NCI-H345 (cell line): ENCODE measurements around the gene KRT77.

Source experiments
- DNase-seq: peaks from one replicate; lab custom pipeline; 2025; lab: John Stamatoyannopoulos, UW

Gene KRT77

DNA sequence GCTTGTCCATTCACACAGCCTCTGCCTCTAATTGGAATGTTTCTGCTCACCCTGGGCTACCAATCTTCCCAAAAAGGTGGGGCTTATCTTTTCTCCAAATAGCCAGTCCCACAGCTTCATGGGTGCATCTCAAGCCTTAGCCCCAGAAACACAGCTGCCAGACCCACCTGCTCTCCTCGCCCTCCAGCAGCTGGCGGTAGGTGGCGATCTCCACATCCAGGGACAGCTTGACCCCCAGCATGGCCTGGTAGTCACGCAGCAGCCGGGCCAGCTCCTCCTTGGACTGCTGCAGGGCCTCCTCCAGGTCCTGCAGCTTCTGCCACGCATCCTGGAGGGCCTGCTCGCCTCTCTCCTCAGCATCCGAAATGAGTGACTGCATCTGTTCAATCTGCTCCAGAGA, 11.1 kb downstream of the KRT77 start:
- no peak for DNase-seq

DNA sequence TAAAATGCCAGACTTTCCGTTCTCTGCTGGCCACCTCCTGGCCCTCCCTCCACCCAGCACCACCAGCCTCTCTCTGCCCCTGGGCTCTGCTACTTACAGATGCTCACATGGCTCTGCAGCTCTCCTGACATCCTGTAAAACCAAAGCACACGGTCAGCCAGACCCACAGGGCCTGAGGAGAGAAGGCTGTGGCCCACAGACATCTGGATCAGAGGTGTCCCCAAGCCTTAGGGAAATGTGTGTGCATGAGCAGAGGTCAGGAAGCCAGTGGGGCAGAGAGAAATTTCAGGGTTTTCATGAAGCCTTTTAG, 11.5 kb downstream of the KRT77 start:
- DNase-seq, result no peak

DNA sequence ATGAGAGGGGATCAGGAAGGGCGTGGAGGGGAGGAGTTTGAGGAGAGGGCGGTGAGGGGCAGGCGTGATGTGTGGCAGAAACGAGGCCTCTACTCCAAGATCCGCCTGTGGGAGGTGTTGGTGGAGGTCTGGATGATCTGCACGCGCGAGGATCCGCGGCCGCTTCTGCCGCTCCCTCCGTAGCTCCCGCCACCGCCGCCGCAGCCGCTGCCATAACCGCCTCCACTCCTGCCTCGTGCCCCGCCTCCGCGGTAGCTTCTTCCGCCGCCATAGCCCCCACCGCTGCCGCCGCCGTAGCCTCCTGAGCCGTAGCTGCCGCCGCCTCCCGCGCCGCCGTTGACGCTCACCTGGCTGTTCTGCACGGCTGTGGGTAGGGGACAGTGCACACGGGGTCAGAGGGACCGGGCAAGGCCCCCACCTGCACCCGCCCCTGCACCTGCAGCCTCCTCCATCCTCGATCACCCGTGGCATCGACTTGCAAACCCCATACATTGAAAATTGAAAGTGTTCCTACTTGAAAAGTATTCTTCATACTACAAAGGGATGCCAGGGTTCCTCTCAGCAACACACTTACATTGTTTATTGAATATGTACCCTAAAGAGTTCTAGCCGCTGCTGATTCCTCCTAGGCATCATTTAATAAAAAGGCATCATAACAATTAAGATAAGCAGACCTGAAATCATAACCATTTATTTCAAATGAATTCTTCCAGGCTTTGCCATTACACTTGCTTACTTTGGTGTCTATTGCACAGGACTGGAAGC, 12.1 kb downstream of the KRT77 start:
- peak; percentile 47 for DNase-seq

DNA sequence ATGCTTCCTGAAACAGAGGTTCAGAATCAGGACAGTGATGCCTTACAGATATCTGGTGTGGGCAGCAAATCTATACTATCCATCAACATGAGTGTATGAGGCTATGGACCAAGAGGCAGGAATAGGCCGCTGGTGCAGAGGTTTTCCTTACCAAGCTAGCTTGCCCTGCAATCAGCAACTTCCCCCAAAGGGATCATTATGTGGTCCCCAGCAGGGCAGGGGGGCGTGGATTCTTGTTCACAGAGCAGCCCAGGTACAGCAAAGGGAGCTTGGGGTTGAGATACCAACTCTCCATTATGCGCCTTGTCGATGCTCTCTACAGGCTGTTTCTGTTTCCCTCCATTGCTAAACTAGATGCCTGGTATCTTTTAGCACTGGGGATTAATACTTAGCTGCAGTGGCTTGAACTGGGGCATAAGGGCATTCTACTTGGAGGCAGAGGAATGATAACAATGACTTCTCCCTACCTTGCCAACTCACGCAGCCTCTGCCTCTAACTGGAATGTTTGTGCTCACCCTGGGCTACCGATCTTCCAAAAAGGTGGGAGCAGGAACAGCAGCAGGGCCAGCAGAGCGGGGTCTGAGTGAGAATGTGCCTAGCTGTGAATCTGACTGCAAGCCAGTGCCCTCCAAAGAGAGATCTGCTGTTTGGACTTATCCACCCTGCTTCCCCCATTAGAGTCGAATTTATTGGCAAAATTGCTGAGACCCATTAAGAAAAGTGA, 12.8 kb downstream of the KRT77 start:
- DNase-seq, result no peak

DNA sequence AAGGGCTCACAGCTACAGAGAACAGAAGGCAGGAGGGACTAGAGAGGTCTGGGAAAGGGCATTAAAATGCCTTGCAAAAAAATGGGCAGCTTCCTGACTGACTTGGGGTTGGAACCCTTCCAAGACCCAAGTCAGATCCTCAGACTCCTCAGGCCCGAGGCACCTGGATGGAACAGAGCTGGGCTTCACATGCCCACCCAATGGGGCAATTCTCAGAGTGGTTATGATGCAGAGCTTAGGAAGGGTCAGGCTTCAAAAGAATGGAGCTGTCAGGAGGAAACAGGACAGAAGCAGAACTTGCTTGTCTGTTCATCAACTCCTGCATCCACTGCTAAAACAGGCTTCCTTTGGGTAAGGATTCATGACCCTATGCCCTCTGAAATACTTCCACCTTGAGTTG, 13.4 kb downstream of the KRT77 start:
- DNase-seq, result no peak

DNA sequence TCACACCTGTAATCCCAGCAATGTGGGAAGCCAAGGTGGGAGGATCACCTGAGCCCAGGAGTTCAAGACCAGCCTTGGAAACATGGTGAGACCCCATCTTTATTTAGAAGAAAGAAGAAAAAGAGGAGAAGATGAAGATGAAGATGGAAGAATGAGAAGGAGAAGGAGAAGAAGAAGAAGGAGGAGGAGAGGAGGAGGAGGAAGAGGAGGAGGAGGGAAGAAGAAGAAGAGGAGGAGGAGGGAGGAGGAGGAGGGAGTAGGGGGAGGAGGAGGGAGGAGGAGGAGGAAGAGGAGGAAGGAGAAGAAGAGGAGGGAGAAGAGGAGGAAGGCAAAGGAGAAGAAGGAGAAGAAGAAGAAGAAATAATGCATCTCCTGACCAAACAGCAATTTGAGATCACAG, 14.1 kb downstream of the KRT77 start:
- no peak for DNase-seq

DNA sequence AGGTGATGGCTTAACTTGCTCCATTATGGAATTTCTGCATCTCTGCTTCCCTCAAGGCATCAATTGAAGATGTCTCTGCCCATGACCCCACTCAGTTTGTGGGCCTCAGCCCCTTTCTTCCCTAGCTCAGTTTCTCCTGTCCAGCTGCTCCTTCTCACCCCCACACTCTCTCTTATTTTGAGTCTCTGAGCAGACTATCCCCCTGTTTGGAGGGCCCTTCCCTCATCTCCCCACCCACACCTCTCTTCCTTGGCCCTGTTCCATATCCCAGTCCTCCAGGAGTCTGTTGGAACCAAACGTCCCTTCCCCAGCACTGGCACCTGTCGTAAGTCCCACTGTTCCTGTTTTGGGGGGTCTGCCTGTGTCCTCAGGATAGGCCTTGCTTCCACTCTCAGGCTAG, 14.8 kb downstream of the KRT77 start:
- no peak for DNase-seq

DNA sequence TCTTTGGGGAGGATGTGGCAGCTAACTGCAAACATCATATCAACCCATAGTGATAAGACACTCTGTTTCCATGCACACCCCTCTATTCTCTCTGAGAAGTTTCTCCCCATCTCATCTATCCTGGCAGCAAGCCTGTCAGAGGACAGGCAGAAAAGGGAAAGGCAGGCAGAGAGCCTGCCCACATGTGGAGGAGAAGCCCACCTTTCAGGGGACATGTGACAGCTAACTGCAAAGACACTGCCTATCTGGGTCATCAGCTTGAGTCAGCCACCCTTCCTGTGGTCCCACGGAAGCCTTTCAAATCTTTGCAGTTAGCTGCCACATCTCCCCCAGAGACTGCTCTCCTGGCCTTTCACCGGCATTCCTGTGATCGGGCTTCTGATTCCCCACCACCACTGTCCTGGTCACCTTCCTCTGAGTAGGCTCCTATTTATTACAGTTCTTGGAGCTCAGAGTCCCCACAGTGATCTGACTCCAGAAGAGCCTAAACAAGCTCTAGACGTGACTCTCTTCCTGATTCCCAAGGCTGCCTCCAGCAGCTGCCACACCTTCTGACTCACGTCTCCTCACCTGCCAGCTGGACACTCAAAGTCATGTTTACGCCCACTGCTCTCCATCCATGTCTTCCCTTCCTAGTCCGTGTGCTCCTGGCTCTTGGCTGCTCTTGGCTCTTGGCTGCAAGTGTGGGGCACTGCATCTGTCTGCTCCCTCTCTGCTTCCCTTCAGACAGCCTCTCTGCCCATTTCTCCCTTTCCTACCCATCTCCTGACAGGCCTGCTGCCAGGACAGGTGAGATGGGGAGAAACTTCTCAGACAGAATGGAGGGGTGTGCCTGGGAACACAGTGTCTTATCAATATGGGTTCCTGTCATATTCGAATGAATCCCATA, 15.6 kb downstream of the KRT77 start:
- DNase-seq, result no peak

DNA sequence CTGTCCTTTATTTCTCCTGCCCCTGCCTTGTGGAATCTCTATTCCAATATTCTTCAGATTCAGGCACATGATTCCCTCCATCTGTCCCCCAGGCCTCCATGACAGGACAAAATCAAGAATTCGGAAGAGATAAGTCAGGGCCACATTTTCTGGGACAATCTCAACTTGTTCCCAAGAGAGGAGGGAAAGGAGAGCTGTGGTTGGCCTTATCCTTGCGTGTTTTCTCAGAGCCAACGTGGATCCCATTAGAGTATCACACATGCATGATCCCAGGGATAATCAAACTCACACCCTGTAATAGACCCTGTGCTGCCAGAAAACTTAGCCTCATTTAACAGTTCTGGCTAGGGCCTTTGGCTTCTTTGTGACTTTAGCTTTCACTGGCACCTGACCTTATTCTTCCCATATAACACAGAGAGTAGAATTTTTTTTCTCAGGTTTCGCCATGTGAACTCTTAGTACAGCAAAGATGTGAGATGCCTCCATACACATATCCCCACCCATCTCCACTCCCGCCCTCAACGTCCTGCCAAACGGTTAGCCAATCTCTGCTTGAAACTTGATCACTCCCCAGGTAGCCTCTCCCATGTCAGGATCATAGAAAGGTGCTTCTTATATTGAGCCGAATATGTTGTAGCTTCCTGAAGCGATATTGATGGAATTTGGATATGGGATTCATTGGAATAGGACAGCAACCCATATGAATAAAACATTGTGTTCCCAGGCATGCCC, 16.4 kb downstream of the KRT77 start:
- no peak for DNase-seq

DNA sequence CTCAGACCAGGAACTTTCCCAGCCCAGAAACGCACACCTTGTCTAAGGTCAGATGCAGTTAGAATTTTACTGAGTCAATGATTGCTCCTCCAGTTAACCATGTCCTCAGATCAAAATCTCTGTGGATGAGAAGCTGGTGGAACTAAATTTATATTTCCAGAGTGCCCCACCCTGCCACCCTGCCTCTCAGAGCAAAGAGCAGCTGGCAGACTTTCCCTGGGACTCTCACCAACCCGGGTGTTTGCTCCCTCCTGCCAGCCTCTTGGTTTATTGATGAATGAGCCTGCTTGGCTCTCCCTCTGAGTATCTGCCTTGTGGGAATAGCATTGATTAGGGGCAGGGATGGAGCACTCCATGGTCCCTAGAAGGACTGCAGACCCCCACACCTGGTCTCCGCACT, 17.3 kb downstream of the KRT77 start:
- DNase-seq, result no peak

DNA sequence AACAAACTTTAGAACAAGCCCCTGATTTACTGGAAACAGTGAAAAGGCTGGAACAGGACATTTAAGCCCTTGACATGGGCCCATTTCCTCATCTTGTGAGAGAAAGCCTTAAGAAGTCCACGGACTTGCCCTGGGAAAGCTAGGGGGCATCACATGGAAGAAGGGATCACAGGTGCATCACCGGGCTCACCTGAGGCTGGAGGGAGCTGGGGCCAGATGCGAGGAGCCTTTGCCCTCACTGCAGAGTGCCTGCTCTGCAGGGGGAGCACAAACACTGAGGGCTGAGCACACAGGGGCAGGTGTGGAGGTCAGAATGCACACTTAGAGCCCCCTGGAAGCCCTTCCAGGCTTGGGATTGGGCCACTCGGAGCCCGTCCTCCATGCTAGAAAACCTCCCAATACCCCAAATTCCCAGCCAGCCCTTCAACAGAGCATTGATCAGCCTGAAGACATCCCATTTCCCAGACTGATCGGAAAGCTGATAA, 17.9 kb downstream of the KRT77 start:
- no peak for DNase-seq

DNA sequence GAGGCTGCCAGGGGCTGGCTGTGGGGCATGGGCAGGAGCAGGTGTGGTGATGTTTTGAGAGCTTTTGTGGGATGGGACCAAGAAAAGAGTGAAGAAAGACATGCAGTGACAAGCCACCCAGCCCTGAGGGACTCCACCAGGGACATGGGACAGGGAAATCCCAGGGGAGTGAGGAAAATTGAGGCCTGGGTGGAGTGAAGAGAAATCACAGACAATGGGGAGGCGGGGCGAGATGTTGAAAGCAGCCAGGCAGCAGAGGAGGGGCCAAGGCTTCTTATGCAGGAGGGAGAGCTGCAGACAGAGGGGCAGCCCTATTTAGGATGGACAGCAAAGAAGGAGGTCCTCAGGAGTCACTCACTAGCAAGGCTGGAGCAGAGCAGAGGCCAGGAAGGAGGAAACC, 18.9 kb downstream of the KRT77 start:
- no peak for DNase-seq

DNA sequence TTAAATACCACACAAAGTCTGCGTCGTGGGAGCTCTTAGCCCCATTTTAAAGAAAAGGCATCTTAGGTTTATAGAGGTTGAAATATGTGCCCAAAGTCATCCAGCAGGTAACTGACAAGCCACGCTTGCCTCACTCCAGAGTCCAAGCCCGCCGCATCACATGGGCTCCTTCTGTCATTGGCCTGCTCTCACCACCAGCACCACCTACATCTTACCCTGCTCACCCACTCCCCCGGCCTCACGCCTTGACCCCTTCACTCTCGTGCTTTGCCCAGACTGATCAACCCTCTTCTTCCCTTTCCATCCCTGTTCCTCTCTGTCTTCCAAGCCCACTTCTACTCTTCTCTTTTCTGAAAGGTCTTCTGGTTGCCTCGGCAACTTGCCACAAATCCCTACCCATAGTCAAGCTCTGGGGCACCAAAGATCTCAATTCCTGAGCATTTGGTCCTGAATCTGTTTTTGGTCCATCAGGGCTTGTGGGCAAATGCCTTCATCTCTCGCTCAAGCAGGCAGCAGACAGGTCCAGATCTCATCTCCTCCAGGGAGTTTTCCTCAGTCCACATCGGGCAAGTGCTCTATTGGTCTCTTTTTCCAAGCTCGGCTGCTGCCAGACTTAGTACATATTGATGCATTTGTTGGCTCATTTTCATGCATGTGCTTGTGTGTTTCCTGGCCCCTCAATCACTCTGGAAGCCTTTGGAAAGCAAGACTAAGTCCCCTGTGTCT, 19.6 kb downstream of the KRT77 start:
- no peak for DNase-seq

DNA sequence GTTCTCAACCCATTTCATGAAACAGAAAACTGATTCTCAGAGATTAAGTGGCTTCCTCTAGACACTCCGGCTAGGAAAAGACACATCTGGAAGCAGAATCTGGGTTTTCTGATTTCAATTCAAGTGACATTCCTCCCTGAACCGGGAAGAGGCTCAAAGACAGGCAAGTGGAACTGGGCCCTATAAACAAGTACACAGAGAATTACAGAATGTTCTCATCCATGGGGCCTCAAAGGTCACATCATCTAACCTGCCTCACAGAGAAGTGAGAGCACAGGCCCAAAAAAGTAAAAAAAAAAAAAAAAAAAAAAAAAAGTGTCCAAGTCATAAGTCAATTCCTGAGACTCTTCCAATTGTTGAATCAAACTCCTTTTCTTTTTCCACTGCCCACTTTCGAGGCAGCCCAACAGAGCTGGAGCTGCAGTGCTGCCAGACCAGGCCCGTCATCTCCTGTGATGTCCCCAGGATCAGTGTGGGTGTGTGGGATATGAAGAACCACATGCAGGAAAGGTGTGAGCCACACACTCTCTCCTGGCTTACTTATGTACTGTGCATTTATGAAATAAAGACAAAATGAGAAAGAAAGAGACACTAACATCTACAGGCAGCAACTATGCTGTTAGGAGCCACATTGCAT, 20.3 kb downstream of the KRT77 start:
- DNase-seq, result no peak

DNA sequence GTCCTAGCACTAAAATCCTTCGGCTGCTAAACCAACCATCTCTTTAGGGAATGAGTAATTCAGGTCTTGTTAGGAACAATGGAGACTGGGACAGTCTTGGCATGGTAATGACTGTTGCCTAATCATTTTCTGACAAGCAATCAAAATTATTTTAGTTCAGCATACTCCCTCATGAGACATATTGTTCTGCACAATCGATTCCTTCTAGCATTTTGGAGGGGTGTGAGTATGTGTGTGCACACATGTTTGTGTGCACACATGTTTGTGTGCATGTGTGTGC, 21.0 kb downstream of the KRT77 start:
- no peak for DNase-seq

DNA sequence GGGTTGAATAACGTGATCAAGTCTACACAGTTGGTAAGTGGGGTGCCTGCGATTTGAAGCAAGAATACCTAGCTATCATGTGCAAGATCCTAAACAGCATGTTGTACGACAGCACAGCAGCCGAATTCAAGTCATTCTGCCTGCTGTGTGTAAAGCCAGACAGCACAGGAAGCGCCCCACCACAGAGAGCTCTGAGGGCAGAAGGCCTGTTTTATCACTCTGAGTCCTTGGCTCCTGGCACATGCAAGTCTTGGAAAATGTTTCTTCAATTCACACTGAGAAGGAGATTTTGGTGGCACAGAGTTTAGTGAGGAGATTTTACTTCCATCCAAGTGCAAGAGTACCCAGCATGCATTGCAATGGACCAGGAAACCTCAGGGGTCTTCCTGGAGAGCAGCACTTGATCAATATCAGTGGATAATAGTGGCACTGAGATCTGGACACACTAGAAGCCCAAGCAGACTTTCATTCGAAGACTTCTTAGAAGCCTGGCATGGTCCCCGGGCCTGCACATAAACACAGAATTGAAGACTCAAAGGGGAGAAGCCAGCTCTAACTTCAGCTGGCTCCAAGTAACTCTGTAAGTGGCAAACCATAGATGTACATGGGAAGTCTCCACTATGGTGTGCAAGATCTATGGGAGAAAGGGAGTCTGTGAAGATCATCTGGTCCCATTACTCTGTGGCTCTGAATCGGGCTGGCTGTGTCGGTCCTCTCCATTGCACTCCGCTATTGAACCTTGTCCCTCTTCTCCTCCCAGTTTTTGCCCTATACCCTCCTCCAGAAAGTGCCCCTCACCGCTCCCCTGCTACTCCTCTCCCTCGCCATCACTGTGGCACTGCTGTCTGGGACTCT, 21.6 kb downstream of the KRT77 start:
- no peak for DNase-seq

DNA sequence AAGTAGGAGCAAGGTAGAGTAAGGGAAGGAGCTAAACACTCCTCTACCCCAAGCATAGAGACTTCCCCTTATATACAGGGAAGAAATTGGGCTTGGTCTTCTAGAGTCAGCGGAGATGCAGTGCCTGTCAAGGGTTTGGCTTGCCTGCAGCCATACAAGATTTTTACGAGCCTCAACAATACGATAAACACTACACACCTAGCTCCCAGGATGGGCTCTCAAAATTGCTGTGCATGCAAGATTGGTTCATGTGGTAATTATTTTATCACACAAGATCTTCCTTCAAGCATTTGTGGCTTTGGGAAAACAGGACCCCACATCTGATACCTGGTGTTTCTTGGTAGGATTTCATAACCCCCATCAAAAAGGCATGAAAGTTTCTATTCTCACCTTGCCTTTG, 23.0 kb downstream of the KRT77 start, which contains the start of gene KRT1:
Gene KRT1 (minus strand): TSS at position 45 of the 400 bp plus-strand sequence. CDS start 59 bp downstream, outside the sequence.
- no peak for DNase-seq

DNA sequence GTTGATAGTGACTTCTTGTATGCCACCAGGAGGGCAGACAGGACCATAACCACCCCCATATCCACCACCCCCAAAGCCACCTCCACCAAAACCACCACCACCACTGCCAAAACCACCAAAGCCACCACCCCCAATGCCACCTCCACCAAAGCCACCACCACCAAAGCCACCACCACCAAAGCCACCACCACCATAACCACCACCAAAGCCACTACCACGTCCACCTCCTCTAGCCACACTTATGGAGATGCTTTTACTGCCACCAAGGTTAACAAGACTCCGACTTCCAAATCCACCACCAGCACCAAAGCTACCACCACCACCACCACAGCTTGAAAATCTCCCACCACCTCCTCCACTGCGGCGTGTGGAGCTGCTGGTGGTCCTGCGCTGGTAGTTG, 23.4 kb downstream of the KRT77 start:
- DNase-seq, result no peak

DNA sequence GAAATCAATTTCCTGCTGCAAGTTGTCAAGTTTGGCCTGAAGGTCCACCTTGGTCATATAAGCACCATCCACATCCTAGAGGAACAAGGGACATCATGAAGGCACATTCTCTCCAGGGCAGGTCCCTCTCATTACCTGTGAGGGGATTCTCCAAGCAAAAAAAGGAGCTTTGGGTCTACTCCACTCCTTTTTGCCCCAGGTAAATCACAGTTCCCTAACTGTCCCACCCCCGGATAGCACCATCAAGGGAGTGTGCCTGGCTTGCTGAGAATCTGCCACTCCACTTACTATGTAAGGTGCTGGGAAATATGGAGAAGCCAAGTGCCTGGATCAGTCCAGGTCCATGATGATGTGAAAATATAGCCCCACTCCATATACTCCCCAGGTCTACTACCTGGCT, 25.7 kb downstream of the KRT77 start:
- no peak for DNase-seq

DNA sequence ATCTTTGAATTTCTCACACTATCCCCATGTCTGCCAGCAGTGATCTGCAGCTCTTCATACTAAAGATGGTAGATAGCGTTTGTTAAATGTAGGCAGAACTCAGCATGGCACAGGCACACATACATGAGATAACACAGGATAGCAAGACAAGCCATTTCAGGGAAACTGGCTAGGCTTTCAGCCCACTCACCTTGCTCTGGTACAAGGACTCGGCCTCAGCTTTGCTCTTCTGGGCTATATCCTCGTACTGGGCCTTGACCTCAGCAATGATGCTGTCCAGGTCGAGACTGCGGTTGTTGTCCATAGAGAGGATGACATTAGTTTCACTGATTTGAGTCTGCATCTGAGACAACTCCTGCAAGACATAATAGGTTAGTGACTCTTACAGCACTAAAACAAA, 26.2 kb downstream of the KRT77 start:
- DNase-seq, result no peak
